SIG-M5 (cell line): ENCODE measurements around the gene SLC1A4.

ENCODE experiments used
- DNase-seq: peaks from one replicate; lab custom pipeline; 2025; lab: John Stamatoyannopoulos, UW

The SLC1A4 gene

GRCh38 chr2:65054749-65055421 lies 65.7 kb downstream of the SLC1A4 start:
- no peak for DNase-seq

- DNase-seq, result no peak
These were observed 66.4 kb downstream of the SLC1A4 start for GRCh38 chr2:65055422-65056214.

DNA sequence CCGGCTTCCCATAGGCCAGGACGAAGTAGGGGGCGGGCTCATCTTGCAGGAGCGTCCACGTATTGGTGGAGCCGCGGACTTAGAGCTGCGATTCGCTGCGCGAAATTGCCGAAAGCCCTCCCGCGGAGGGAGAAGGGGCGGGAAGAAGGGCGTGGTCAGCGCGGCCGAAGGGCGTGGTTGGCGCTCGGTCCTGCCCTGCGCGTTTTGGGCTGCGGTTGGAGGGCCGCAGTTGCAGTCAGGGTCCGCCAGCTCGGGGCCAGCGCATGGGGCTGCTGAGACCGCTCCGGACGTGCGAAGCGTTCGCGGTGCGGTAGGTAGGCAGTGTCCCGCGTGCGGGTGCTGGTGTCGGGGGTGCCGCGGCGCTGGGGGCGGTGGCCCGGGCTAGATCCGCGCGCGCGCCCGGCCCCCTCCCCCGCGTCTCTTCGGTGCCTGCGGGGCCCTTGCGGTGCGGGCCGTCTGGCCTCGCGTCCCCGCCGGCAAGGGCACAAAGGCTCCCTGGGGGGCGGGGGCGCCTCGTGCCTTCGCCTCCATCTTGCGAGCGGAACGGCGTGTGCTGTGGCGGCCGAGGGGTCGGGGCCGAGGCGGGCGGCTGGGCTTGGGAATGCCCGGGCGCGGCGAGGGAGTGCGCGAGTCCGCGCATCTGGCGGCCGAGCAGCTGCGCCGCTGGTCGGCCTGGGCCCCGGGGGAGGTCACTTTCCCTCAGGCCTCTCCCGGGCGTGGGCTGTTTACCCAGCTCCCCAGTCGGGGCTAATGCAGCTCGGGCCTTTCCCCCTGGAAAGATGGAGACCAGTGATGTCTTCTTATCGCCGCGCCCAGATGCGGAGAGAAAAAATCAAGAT lies 67.2 kb downstream of the SLC1A4 start, which contains the start of gene CEP68:
TSS of gene CEP68 (plus strand) at position 202 of the 839 bp plus-strand sequence. CDS start 13,029 bp downstream, outside the sequence.
- peak; percentile 74 for DNase-seq

GRCh38 chr2:65057054-65057375 lies 67.8 kb downstream of the SLC1A4 start:
- DNase-seq, result no peak

DNA sequence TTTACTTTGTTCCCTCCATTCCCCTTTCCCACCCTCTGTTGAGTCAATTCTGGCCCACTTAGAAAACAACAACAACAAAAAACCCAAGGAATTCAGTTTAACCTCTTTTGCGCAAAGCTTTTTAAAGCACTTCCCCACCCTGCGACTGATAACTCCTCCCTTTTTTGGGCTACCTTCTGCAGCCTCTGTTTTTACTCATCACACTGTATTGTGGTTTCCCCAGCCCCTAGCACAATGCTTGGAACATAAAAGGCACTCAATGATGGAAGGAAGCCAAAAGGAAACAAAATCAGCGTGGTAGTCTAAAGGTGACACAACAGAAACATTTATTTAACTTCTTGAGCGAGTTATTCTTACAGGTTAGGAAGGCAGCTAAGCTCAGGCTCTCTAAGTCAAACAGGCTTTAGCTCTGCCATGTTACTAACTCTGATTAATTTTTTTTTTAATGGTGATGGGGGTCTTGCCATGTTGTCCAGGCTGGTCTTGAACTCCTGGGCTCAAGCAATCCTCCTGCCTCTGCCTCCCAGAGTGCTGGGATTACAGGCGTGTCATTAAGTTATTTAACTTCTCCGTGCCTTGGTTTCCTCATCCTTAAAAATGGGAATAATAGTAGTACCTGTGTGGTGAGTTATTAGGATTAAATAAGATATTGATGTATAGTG lies 68.3 kb downstream of the SLC1A4 start:
- peak; percentile 21 for DNase-seq

DNA sequence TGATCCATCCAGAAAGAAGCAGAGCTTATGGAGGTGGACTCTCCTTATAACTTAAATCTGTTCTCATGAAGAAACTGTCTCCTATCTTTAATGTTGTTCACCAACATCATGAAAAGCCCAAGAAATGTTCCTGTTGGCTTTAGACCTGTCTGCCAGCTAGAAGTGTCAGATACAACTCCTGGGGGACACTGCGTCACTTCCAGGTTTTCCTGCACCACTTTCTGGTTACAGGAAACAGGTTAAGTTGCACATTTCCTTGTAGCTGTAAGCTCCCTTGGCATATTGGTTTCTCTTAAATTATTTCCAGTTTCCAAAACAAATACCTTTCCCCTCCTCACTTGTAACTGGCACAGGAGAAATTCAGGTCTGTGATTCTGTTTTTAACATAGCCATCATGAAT lies 69.9 kb downstream of the SLC1A4 start:
- no peak for DNase-seq

- DNase-seq, result no peak
These were observed 72.1 kb downstream of the SLC1A4 start for GRCh38 chr2:65061146-65061909.

DNA sequence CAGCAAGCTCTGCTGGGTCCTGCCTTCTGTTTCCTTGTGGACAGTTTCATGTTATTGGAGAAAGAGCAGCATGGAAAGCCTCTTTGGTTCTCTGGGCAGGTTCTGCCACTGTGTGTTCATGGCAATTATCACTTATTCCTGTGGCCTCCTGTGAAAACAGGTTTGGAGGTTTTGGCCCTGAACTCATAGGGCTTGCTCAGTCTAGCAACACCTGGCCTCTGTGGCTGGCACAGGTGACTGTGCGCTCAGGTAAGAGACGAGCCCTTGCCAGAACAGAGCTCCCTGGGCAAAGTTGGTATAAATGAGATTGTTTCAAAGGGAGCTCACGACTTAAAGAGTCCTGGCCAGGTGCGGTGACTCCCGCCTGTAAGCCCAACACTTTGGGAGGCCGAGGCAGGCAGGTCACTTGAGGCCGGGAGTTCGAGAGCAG lies 72.7 kb downstream of the SLC1A4 start:
- no peak for DNase-seq

GRCh38 chr2:65062843-65063825 lies 73.9 kb downstream of the SLC1A4 start:
- no peak for DNase-seq

GRCh38 chr2:65064728-65065552 lies 75.7 kb downstream of the SLC1A4 start:
- peak; percentile 89 for DNase-seq

DNA sequence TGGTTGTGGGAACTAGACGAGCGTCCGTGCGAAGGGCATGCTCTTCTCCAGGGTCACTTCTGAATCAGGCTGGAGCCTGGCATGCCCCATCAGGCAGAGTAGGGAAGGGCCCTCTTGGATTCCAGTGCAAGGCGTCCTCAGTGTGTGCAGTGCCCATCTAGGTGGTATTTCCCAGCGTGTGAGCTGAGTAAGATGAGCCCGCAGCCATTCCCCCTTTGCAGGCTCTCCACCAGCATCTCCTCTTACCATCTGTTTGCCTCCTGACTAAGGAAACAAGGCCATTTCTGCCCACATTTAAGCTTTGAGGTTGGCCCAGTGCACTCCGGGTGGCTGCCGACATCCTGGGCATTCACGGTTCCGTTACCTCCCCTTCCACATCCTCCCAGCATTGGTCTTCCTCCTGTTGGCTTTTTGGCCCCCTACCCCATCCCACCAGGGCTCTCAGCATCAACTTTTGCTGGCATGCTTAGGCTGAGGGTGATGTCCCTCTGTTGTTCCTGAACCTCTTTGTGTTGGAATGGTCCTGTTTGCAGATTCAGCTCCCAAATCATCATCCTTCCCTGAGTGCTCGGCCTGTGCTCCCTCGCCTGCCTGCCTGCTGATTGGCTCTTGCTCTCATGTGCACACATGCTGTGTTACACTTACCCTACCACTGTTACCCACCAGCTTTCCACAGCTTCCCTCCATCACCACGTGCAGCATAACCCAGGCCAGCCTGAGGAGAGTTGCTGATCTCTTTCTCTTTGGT lies 78.8 kb downstream of the SLC1A4 start:
- DNase-seq, result no peak

- no peak for DNase-seq
These were observed 80.2 kb downstream of the SLC1A4 start for GRCh38 chr2:65069439-65069824.

- no peak for DNase-seq
These were observed 81.1 kb downstream of the SLC1A4 start for GRCh38 chr2:65070172-65070830.

- DNase-seq, result no peak
These were observed 81.7 kb downstream of the SLC1A4 start for GRCh38 chr2:65070856-65071255.

GRCh38 chr2:65071499-65072180 lies 82.4 kb downstream of the SLC1A4 start:
- DNase-seq, result no peak

- DNase-seq, result no peak
These were observed 83.2 kb downstream of the SLC1A4 start for GRCh38 chr2:65072181-65072970.
